ENCODE results near the gene RAB25. TPM values are rescaled to one million over a fixed set of nuclear protein-coding genes. Genes with fewer than 3 reads are reported as not detected.

Gene RAB25
- total RNA-seq, 4 donors from 2014 or later = 65.9 to 88.0 (median 74.1) TPM

- no peak for TF ChIP-seq CTCF (IDR thresholded peaks at IDR 0.05)
- no peak for TF ChIP-seq POLR2A (IDR thresholded peaks at IDR 0.05)
- Histone ChIP-seq H3K36me3 (no peaks in the 10 kb centered on the region), H3K27me3 (no peaks in the 10 kb centered on the region), H3K27ac (no peak overlapping the region), H3K9me3 (no peaks in the 10 kb centered on the region), H3K4me3 (replicated peaks in 1 of 3) (no peak overlapping the region), H3K4me1 (peaks cover 3 to 18% of the 10 kb centered on the region in 2 donors)
- intact Hi-C loops (cut with DNase I) = no loop called here
- 90 to 93% methylated on average over 2 to 18 of the region's 19 CpGs for WGBS, 2 donors
- DNase-seq = no peak
Observed at GRCh38 chr1:156077430-156077760, 16.4 kb downstream of the RAB25 start.

- H3K27ac ChIP-seq = no peak overlapping the region
- H3K9me3 ChIP-seq = no peaks in the 10 kb centered on the region
- H3K27me3 ChIP-seq = no peaks in the 10 kb centered on the region
- no peak overlapping the region for H3K4me3 ChIP-seq (replicated peaks in 1 of 3)
- no peaks in the 10 kb centered on the region for H3K36me3 ChIP-seq
- no peak for TF ChIP-seq CTCF (IDR thresholded peaks at IDR 0.05)
- TF ChIP-seq POLR2A (IDR thresholded peaks at IDR 0.05) = no peak
- H3K4me1 ChIP-seq = peaks cover 8 to 25% of the 10 kb centered on the region in 2 donors
- DNase-seq = no peak
- WGBS, 2 donors = 93% methylated on average over 5 of the region's 5 CpGs
- intact Hi-C loops (cut with DNase I) = no loop called here
Observed at GRCh38 chr1:156078728-156079127, 17.8 kb downstream of the RAB25 start.

- Histone ChIP-seq H3K36me3 (no peaks in the 10 kb centered on the region), H3K27ac (no peak overlapping the region), H3K9me3 (no peaks in the 10 kb centered on the region), H3K27me3 (no peaks in the 10 kb centered on the region), H3K4me1 (peaks cover 8 to 25% of the 10 kb centered on the region in 2 donors), H3K4me3 (replicated peaks in 1 of 3) (no peak overlapping the region)
- no peak for DNase-seq
- no peak for TF ChIP-seq POLR2A (IDR thresholded peaks at IDR 0.05)
- TF ChIP-seq CTCF (IDR thresholded peaks at IDR 0.05) = no peak
- WGBS, 2 donors = 79 to 84% methylated on average over 5 of the region's 5 CpGs
- intact Hi-C loops (cut with DNase I) = no loop called here
Observed at GRCh38 chr1:156079762-156080161, 18.8 kb downstream of the RAB25 start.

GRCh38 chr1:156080241-156080862 lies 19.4 kb downstream of the RAB25 start:
- H3K4me1 ChIP-seq = peaks cover 8 to 24% of the 10 kb centered on the region in 2 donors
- no peak for DNase-seq
- H3K9me3 ChIP-seq = no peaks in the 10 kb centered on the region
- intact Hi-C loops (cut with DNase I) = no loop called here
- no peak for TF ChIP-seq CTCF (IDR thresholded peaks at IDR 0.05)
- TF ChIP-seq POLR2A (IDR thresholded peaks at IDR 0.05) = no peak
- no peak overlapping the region for H3K27ac ChIP-seq
- H3K36me3 ChIP-seq = no peaks in the 10 kb centered on the region
- H3K4me3 ChIP-seq (replicated peaks in 1 of 3) = no peak overlapping the region
- WGBS, 2 donors = 80 to 85% methylated on average over 8 of the region's 8 CpGs
- H3K27me3 ChIP-seq = no peaks in the 10 kb centered on the region

- H3K27ac ChIP-seq = no peak overlapping the region
- no peaks in the 10 kb centered on the region for H3K36me3 ChIP-seq
- TF ChIP-seq POLR2A (IDR thresholded peaks at IDR 0.05) (no peak), CTCF (IDR thresholded peaks at IDR 0.05) (no peak)
- H3K4me1 ChIP-seq = peaks cover 8 to 19% of the 10 kb centered on the region in 2 donors
- no peak for DNase-seq
- no peaks in the 10 kb centered on the region for H3K9me3 ChIP-seq
- WGBS, 2 donors = 66 to 69% methylated on average over 4 of the region's 4 CpGs
- H3K27me3 ChIP-seq = no peaks in the 10 kb centered on the region
- intact Hi-C loops (cut with DNase I) = no loop called here
- no peak overlapping the region for H3K4me3 ChIP-seq (replicated peaks in 1 of 3)
Observed at GRCh38 chr1:156080863-156081179, 19.9 kb downstream of the RAB25 start.

All from thyroid gland (tissue), 4 donors.